Liver (tissue), 3 donors: ENCODE measurements around the gene RGMA.

Experiments used
- CTCF ChIP-seq: fragments of 150-350 bp; IDR thresholded peaks from 2 replicates; pipeline ENCODE4 v1.5.1; 2017; ENCODE audit warnings: improper control_type of control experiment, low read depth, low read length; ENCODE audit not compliant: missing input control
- GABPA ChIP-seq, 2 donors: IDR thresholded peaks in 1 of 2; conservative IDR thresholded peaks in 1 of 2; 2 replicates each; pipeline ENCODE4 v1.6.1; 2016; ENCODE audit warnings: antibody characterized with exemption in 2 of 2, mild to moderate bottlenecking in 1 of 2, moderate library complexity in 1 of 2
- JUND ChIP-seq, 2 donors: IDR thresholded peaks; 2 replicates each; pipeline ENCODE4 v1.6.1; 2016; ENCODE audit warnings: antibody characterized with exemption in 2 of 2
- MAX ChIP-seq: IDR thresholded peaks from 2 replicates; pipeline ENCODE4 v1.6.1; 2016; ENCODE audit warnings: antibody characterized with exemption
- RAD21 ChIP-seq, 2 donors: IDR thresholded peaks; 2 replicates each; pipeline ENCODE4 v1.6.1; 2016; ENCODE audit warnings: antibody characterized with exemption in 2 of 2, mild to moderate bottlenecking in 2 of 2
- YY1 ChIP-seq: IDR thresholded peaks from 2 replicates; pipeline ENCODE4 v1.6.1; 2016; ENCODE audit warnings: antibody characterized with exemption, mild to moderate bottlenecking
- donor health status: healthy.
- donor health status: healthy.

GRCh38 chr15:93103823-93104222, 14.8 kb upstream of the RGMA start:
- TF ChIP-seq GABPA (IDR thresholded peaks at IDR 0.05 in 1 of 2, conservative IDR thresholded peaks at IDR 0.05 in 1 of 2) (no peak), RAD21 (IDR thresholded peaks at IDR 0.05) (no peak), CTCF (no peak), MAX (no peak), YY1 (no peak), JUND (IDR thresholded peaks at IDR 0.05) (no peak)
